ENCODE data around the gene CEP104. TPM values are rescaled to one million over a fixed set of nuclear protein-coding genes. Genes with fewer than 3 reads are reported as not detected.

The CEP104 gene
- total RNA-seq, 1 donor from 2014 or later: 43.8 TPM

- H3K9me3 Mint-ChIP-seq (ENCODE audit: low read depth): peaks cover 4% of the 10 kb centered on the region
- H3K36me3 Mint-ChIP-seq (ENCODE audit: insufficient read depth): peaks cover 13% of the 10 kb centered on the region
- H3K4me3 Mint-ChIP-seq (ENCODE audit: low read depth): no peak overlapping the region
- peaks cover 5% of the 10 kb centered on the region for H3K4me1 Mint-ChIP-seq (ENCODE audit: low read depth)
- no peak for DNase-seq (ENCODE audit: low spot score, unreplicated experiment)
- H3K27ac Mint-ChIP-seq: no peak overlapping the region
- H3K27me3 Mint-ChIP-seq: no peaks in the 10 kb centered on the region
- TF ChIP-seq CTCF (IDR thresholded peaks at IDR 0.05; ENCODE audit: unreplicated experiment): no peak
These were observed 38.9 kb upstream of the CEP104 start for GRCh38 chr1:3895951-3896325.

GRCh38 chr1:3895279-3895950 lies 38.4 kb upstream of the CEP104 start:
- Mint-ChIP-seq H3K36me3 (ENCODE audit: insufficient read depth) (peaks cover 16% of the 10 kb centered on the region), H3K9me3 (ENCODE audit: low read depth) (peaks cover 4% of the 10 kb centered on the region), H3K4me3 (ENCODE audit: low read depth) (no peak overlapping the region), H3K27ac (no peak overlapping the region), H3K27me3 (no peaks in the 10 kb centered on the region), H3K4me1 (ENCODE audit: low read depth) (peaks cover 5% of the 10 kb centered on the region)
- no peak for DNase-seq (ENCODE audit: low spot score, unreplicated experiment)
- TF ChIP-seq CTCF (IDR thresholded peaks at IDR 0.05; ENCODE audit: unreplicated experiment): no peak

GRCh38 chr1:3894626-3895278 lies 37.7 kb upstream of the CEP104 start:
- H3K9me3 Mint-ChIP-seq (ENCODE audit: low read depth): peaks cover 4% of the 10 kb centered on the region
- no peak for DNase-seq (ENCODE audit: low spot score, unreplicated experiment)

GRCh38 chr1:3893190-3893589 lies 36.2 kb upstream of the CEP104 start:
- peaks cover 22% of the 10 kb centered on the region for H3K36me3 Mint-ChIP-seq (ENCODE audit: insufficient read depth)
- DNase-seq (ENCODE audit: low spot score, unreplicated experiment): no peak
- no peak overlapping the region for H3K27ac Mint-ChIP-seq
- H3K9me3 Mint-ChIP-seq (ENCODE audit: low read depth): peaks cover 4% of the 10 kb centered on the region
- TF ChIP-seq CTCF (IDR thresholded peaks at IDR 0.05; ENCODE audit: unreplicated experiment): no peak
- no peak overlapping the region for H3K4me3 Mint-ChIP-seq (ENCODE audit: low read depth)
- no peaks in the 10 kb centered on the region for H3K27me3 Mint-ChIP-seq
- H3K4me1 Mint-ChIP-seq (ENCODE audit: low read depth): no peaks in the 10 kb centered on the region

More at GRCh38 chr1:3894626-3895278, 37.7 kb upstream of the CEP104 start:
- TF ChIP-seq CTCF (IDR thresholded peaks at IDR 0.05; ENCODE audit: unreplicated experiment): no peak
- no peak overlapping the region for H3K4me3 Mint-ChIP-seq (ENCODE audit: low read depth)
- no peaks in the 10 kb centered on the region for H3K27me3 Mint-ChIP-seq
- peaks cover 20% of the 10 kb centered on the region for H3K36me3 Mint-ChIP-seq (ENCODE audit: insufficient read depth)
- H3K27ac Mint-ChIP-seq: no peak overlapping the region
- peaks cover 5% of the 10 kb centered on the region for H3K4me1 Mint-ChIP-seq (ENCODE audit: low read depth)

- no peak overlapping the region for H3K27ac Mint-ChIP-seq
- no peak overlapping the region for H3K4me3 Mint-ChIP-seq (ENCODE audit: low read depth)
- TF ChIP-seq CTCF (IDR thresholded peaks at IDR 0.05; ENCODE audit: unreplicated experiment): no peak
- H3K4me1 Mint-ChIP-seq (ENCODE audit: low read depth): no peaks in the 10 kb centered on the region
- H3K27me3 Mint-ChIP-seq: no peaks in the 10 kb centered on the region
- peaks cover 22% of the 10 kb centered on the region for H3K36me3 Mint-ChIP-seq (ENCODE audit: insufficient read depth)
- H3K9me3 Mint-ChIP-seq (ENCODE audit: low read depth): peaks cover 4% of the 10 kb centered on the region
- DNase-seq (ENCODE audit: low spot score, unreplicated experiment): no peak
These were observed 35.7 kb upstream of the CEP104 start for GRCh38 chr1:3892748-3893147.

Measured in progenitor cell of endocrine pancreas (in vitro differentiated cells).